HL-60 (cell line): ENCODE results near the gene SDF4.

Experiments
- DNase-seq, 2 experiments: peaks; one replicate each; pipeline ENCODE4 v3.0.0-alpha.2; 2010 to 2020; ENCODE audit warnings: low read depth in 1 of 2, low spot score in 1 of 2
- H3K27ac ChIP-seq: fragments of 250-450 bp; sonication (Bioruptor Pico); replicated peaks from 2 replicates; pipeline ENCODE4 v1.5.1; 2020; ENCODE audit warnings: mild to moderate bottlenecking, moderate library complexity
- H3K27me3 ChIP-seq: fragments of 250-450 bp; sonication (Bioruptor Pico); 2 replicates; pipeline ENCODE4 v1.5.1; 2021; ENCODE audit warnings: mild to moderate bottlenecking, moderate library complexity; ENCODE audit not compliant: insufficient read depth, poor library complexity, severe bottlenecking
- H3K4me3 ChIP-seq: replicated peaks from 2 replicates; pipeline ENCODE4 v1.5.1; 2011; ENCODE audit warnings: mild to moderate bottlenecking, control low read depth, low read length; ENCODE audit not compliant: insufficient read depth
- CTCF ChIP-seq: IDR thresholded peaks from one replicate; pipeline ENCODE4 v1.5.1; 2011; ENCODE audit warnings: low read length, control low read depth, inconsistent platforms; ENCODE audit not compliant: insufficient read depth
- GABPA ChIP-seq: IDR thresholded peaks from 2 replicates; pipeline ENCODE4 v1.6.1; 2012; ENCODE audit warnings: low read depth
- POLR2AphosphoS5 ChIP-seq: IDR thresholded peaks from 2 replicates; pipeline ENCODE4 v1.6.1; 2012; ENCODE audit warnings: low read depth
- REST ChIP-seq: IDR thresholded peaks from 2 replicates; pipeline ENCODE4 v1.6.1; 2012; ENCODE audit warnings: low read depth; ENCODE audit not compliant: insufficient replicate concordance
- SPI1 ChIP-seq: IDR thresholded peaks from 2 replicates; pipeline ENCODE4 v1.6.1; 2012; ENCODE audit warnings: low read depth, mild to moderate bottlenecking, borderline replicate concordance

SDF4 gene

GRCh38 chr1:1223891-1224290, 7.9 kb downstream of the SDF4 start:
- H3K27me3 ChIP-seq, result no peaks in the 10 kb centered on the region
- no peak for DNase-seq
- H3K4me3 ChIP-seq, result no peak overlapping the region
- no peak overlapping the region for H3K27ac ChIP-seq
- no peak for TF ChIP-seq POLR2AphosphoS5
- TF ChIP-seq CTCF, result no peak
- no peak for TF ChIP-seq GABPA
- no peak for TF ChIP-seq SPI1
- no peak for TF ChIP-seq REST

- H3K4me3 ChIP-seq, result no peak overlapping the region
- no peaks in the 10 kb centered on the region for H3K27me3 ChIP-seq
- no peak for TF ChIP-seq CTCF
- no peak for TF ChIP-seq GABPA
- no peak for TF ChIP-seq SPI1
- TF ChIP-seq POLR2AphosphoS5, result no peak
- no peak for TF ChIP-seq REST
- DNase-seq, result no peak
- no peak overlapping the region for H3K27ac ChIP-seq
Measured at GRCh38 chr1:1223321-1223720, 8.5 kb downstream of the SDF4 start.

- no peak for DNase-seq
- TF ChIP-seq SPI1 (no peak), CTCF (no peak), POLR2AphosphoS5 (no peak), GABPA (no peak), REST (no peak)
- Histone ChIP-seq H3K27ac (no peak overlapping the region), H3K27me3 (no peaks in the 10 kb centered on the region), H3K4me3 (no peak overlapping the region)
Measured at GRCh38 chr1:1222575-1223225, 9.1 kb downstream of the SDF4 start.
